Right lobe of liver (tissue), 6 donors: ENCODE results near the gene SLC22A23. TPM values are rescaled to one million over a fixed set of nuclear protein-coding genes. Genes with fewer than 3 reads are reported as not detected.

Source experiments
- ATAC-seq, 4 donors: fragments of 200-7000 bp; cut with Tn5 transposase; one replicate each; pipeline ENCODE4 v1.9.1; 2020; ENCODE audit warnings: mild to moderate bottlenecking in 4 of 4, moderate library complexity in 4 of 4
- DNase-seq, 3 donors: peaks; one replicate each; pipeline ENCODE4 v3.0.0-alpha.2; 2020
- H3K27ac ChIP-seq, 3 donors: fragments of 200-600 bp; one replicate each; pipeline ENCODE4 v1.8.0; 2022
- H3K27me3 ChIP-seq, 2 donors: fragments of 200-600 bp; one replicate each; pipeline ENCODE4 v1.8.0; 2022
- H3K36me3 ChIP-seq, 4 donors: fragments of 200-600 bp; sonication (generic) in 1 of 4; one replicate each; pipeline versions ENCODE4 v1.5.1 to v1.8.0; 2017 to 2022; ENCODE audit warnings: control low read depth in 1 of 4
- H3K4me1 ChIP-seq, 4 donors: fragments of 200-600 bp; sonication (generic) in 1 of 4; one replicate each; pipeline versions ENCODE4 v1.5.1 to v1.8.0; 2017 to 2022; ENCODE audit warnings: control low read depth in 1 of 4
- H3K4me3 ChIP-seq, 3 donors: fragments of 200-600 bp; one replicate each; pipeline ENCODE4 v1.8.0; 2022
- H3K9me3 ChIP-seq, 4 donors: fragments of 200-600 bp; sonication (generic) in 1 of 4; one replicate each; pipeline versions ENCODE4 v1.5.1 to v1.8.0; 2017 to 2022; ENCODE audit warnings: control low read depth in 1 of 4
- CTCF ChIP-seq, 4 donors: fragments of 200-600 bp in 3 of 4; fragments of 450-650 bp in 1 of 4; IDR thresholded peaks; one replicate each; pipeline versions ENCODE4 v1.5.1 to v1.8.0; 2016 to 2022; ENCODE audit warnings: antibody characterized with exemption in 4 of 4, mild to moderate bottlenecking in 2 of 4
- POLR2A ChIP-seq: fragments of 450-650 bp; IDR thresholded peaks from one replicate; pipeline ENCODE4 v1.6.1; 2017; ENCODE audit warnings: antibody characterized with exemption, mild to moderate bottlenecking
- WGBS: methylation state at CpG from one replicate; pipeline ENCODE4 v1.1.6; 2018; ENCODE audit warnings: low coverage, low lambda C conversion rate; ENCODE audit not compliant: insufficient coverage; ENCODE audit errors: missing lambda C conversion rate; 5-methylcytosine and 5-hydroxymethylcytosine counted together
- intact Hi-C, 2 donors: fragments of 100-400 bp; cut with DNase I; formaldehyde crosslinking; loops; one replicate each; pipeline versions ENCODE4 v1.11.2 to v1.14.1; 2022
- total RNA-seq, 6 experiments: library from RNA; depleted of rRNA in 2 of 6; stranded (reverse); fragments of >200 nt in 2 of 6; fragmentation: NEBNext Ultra II Directional in 3 of 6; extraction: Animal tissue kit (Norgen Biotek cat#: 25700) in 3 of 6; gene quantifications; one replicate each; pipeline versions ENCODE4 v1.1.0 to v1.2.4, GENCODE V29; 2016 to 2023
- donor health status: DM: no; HTN: yes; CAD: no.
- donor health status: DM: no; HTN: no; CAD: no.
- donor health status: DM: no; HTN: no; CAD: no.
- donor health status: DM: no; HTN: yes; CAD: no.
- donor health status: DM: no; HTN: yes; CAD: no.

Gene SLC22A23
- total RNA-seq, 6 experiments from 2014 or later = 11.7 to 27.6 (median 16.3) TPM

DNA sequence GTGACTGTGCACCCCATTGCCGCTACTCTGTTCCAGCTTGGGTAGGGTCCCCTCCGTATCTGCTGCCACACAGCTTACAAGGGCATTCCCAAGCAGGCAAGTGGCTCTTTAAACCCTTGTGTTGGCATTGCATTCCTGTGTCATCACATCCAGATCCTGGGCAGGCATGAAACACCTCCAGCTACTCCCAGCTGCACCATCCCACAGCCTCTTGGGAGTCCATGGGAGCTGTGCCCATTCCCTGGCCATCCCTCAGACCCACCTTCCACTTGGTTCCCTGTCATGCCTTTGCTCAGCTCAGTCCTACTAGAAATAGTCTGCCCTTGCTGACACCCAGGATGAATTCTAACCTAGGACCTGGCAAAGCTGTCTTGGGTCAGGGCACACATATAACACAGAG lies 110.4 kb downstream of the SLC22A23 start:
- Histone ChIP-seq H3K4me3 (no peak overlapping the region), H3K9me3 (no peaks in the 10 kb centered on the region), H3K4me1 (peaks cover 0 to 28% (median 0%) of the 10 kb centered on the region in 4 donors), H3K27ac (no peak overlapping the region), H3K27me3 (no peaks in the 10 kb centered on the region), H3K36me3 (no peaks in the 10 kb centered on the region)
- TF ChIP-seq CTCF (IDR thresholded peaks at IDR 0.05) (no peak), POLR2A (no peak)
- intact Hi-C loops = no loop called here
- WGBS = no CpG with 5 or more reads among the region's 2 CpGs
- DNase-seq (no peak), ATAC-seq (peak in 1 of 4 donors; percentile 27)

GRCh38 chr6:3345836-3346235 lies 111.0 kb downstream of the SLC22A23 start:
- peak in 3 of 4 donors; percentile 11 to 22 (median 17) for ATAC-seq
- TF ChIP-seq POLR2A (no peak), CTCF (IDR thresholded peaks at IDR 0.05) (no peak)
- intact Hi-C loops = no loop called here
- 54% methylated on average over 4 of the region's 8 CpGs for WGBS
- no peak overlapping the region for H3K27ac ChIP-seq
- no peaks in the 10 kb centered on the region for H3K9me3 ChIP-seq
- H3K27me3 ChIP-seq = no peaks in the 10 kb centered on the region
- peaks cover 0 to 34% (median 2%) of the 10 kb centered on the region in 4 donors for H3K4me1 ChIP-seq
- peak in 1 of 3 donors; percentile 2 for DNase-seq
- H3K4me3 ChIP-seq = no peak overlapping the region
- H3K36me3 ChIP-seq = no peaks in the 10 kb centered on the region

DNA sequence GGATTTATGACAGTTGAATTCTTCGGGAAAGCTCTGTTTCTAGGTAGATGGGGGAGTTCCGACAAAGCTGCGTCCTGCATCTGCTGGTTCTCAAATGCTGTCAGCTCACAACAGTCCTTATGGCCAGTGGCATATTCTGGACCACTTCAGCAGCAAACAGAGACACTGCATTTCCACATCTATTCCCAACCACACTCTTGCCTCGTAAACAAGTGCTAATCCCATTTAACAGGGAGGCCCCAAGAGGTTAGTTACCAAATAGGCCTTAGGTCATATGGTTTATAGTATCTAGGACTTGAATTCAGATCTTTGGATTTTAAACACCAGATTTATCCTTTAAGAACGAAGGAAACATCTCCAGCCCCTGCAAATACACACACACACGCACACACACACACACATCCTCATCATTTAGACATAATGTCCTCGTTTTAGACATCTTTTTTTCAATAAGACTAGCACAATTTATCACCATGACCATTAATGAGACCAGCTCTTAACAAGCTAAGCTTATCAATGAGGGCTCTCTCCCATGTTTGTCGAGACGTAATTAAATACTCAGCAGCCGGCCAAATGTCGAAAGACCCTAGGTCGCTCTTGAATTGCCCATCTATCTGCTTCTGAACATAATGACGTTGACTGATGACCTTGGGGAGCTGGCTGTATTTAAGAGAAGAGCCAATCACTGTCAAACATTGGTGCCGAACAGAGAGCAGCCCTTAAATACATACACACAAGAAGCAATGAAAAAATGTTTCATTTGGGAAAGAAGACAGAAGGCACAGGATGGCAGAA lies 113.6 kb downstream of the SLC22A23 start:
- Histone ChIP-seq H3K4me3 (no peak overlapping the region), H3K27ac (no peak overlapping the region), H3K4me1 (peaks cover 0 to 58% (median 9%) of the 10 kb centered on the region in 4 donors), H3K36me3 (no peaks in the 10 kb centered on the region), H3K27me3 (no peaks in the 10 kb centered on the region), H3K9me3 (no peaks in the 10 kb centered on the region)
- ATAC-seq (no peak), DNase-seq (peak in 1 of 3 donors; percentile 1)
- WGBS = 85% methylated on average over 12 of the region's 14 CpGs
- intact Hi-C loops = no loop called here
- no peak for TF ChIP-seq POLR2A
- TF ChIP-seq CTCF (IDR thresholded peaks at IDR 0.05) = no peak

- peak in 2 of 4 donors; percentile 26 to 57 for ATAC-seq
- H3K27ac ChIP-seq = peak overlapping the region; percentile 5 to 92 (median 7)
Measured at GRCh38 chr6:3341467-3341866, 115.4 kb downstream of the SLC22A23 start.

More at GRCh38 chr6:3341467-3341866, 115.4 kb downstream of the SLC22A23 start:
- peak in 1 of 3 donors; percentile 20 for DNase-seq
- no peak overlapping the region for H3K4me3 ChIP-seq
- TF ChIP-seq CTCF (IDR thresholded peaks at IDR 0.05) = no peak
- TF ChIP-seq POLR2A = no peak
- H3K4me1 ChIP-seq = peaks cover 0 to 71% (median 9%) of the 10 kb centered on the region in 4 donors
- whole genome bisulfite sequencing = 81% methylated on average over 5 of the region's 6 CpGs
- H3K27me3 ChIP-seq = no peaks in the 10 kb centered on the region
- intact Hi-C loops = no loop called here
- no peaks in the 10 kb centered on the region for H3K36me3 ChIP-seq
- H3K9me3 ChIP-seq = no peaks in the 10 kb centered on the region
